Lower leg skin (tissue), 4 donors: ENCODE measurements around the gene SIGLECL1. TPM values are rescaled to one million over a fixed set of nuclear protein-coding genes. Genes with fewer than 3 reads are reported as not detected.
A peak's percentile ranks its signal among the peaks of the same experiment; 100 is the strongest.
"Not testable (repeated sequence)": the region's sequence is repeated elsewhere in the genome, so short reads cannot be mapped to it uniquely, and the experiment has no call there.

ENCODE experiments used
- DNase-seq, 2 donors: peaks; one replicate each; pipeline ENCODE4 v3.0.0-alpha.2; 2019; ENCODE audit warnings: low spot score in 2 of 2
- H3K4me3 ChIP-seq: fragments of 200-600 bp; sonication (generic); 2 replicates; pipeline ENCODE4 v1.5.1; 2017; ENCODE audit warnings: mild to moderate bottlenecking, low read depth; ENCODE audit not compliant: poor library complexity, severe bottlenecking
- POLR2A ChIP-seq, 2 donors: fragments of 450-650 bp; IDR thresholded peaks; one replicate each; pipeline ENCODE4 v1.6.1; 2016 to 2017; ENCODE audit warnings: antibody characterized with exemption in 2 of 2, mild to moderate bottlenecking in 1 of 2, moderate library complexity in 1 of 2
- WGBS, 2 donors: methylation state at CpG; one replicate each; pipeline ENCODE4 v1.1.5; 2018; 5-methylcytosine and 5-hydroxymethylcytosine counted together
- intact Hi-C: fragments of 100-400 bp; cut with DNase I; formaldehyde crosslinking; loops from one replicate; pipeline ENCODE4 v1.15.0; 2023; ENCODE audit warnings: low total_unique reads
- total RNA-seq, 4 donors: library from RNA; depleted of rRNA; stranded (reverse); fragments of >200 nt; gene quantifications; one replicate each; pipeline ENCODE4 v1.1.0, GENCODE V29; 2016
- TF ChIP-seq, protein P1 (sequence below), 3 donors: fragments of 450-650 bp; IDR thresholded peaks; one replicate each; pipeline ENCODE4 v1.5.1; 2016; ENCODE audit warnings: antibody characterized with exemption in 3 of 3, mild to moderate bottlenecking in 3 of 3, moderate library complexity in 2 of 3

Gene SIGLECL1
- total RNA-seq, 4 donors from 2014 or later = not detected

DNA sequence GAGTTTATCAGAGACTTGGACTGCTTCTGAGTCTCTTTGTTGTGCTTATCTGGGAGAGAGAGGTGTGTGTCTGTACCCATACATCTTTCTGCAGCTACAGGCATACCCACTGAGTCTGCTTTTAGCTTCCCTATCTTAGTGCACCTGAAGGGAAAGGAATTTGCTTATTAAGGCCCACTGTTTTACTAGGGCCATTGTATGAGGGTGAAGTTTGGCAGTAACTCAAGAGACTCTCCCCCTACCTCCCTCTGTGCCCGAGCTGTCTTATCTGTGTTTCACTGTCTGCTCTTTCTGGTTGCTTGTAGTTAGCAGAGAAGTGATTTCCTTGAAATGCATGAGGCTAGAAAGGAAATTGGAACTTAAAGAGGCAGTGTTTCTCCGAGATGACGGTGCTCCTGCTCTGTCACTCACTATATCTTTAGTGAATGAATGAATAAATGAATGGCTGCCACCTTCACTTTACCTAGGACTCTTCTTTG lies 26.7 kb upstream of the SIGLECL1 start:
- DNase-seq = no peak
- WGBS, 2 donors = 63 to 68% methylated on average over 3 of the region's 3 CpGs

DNA sequence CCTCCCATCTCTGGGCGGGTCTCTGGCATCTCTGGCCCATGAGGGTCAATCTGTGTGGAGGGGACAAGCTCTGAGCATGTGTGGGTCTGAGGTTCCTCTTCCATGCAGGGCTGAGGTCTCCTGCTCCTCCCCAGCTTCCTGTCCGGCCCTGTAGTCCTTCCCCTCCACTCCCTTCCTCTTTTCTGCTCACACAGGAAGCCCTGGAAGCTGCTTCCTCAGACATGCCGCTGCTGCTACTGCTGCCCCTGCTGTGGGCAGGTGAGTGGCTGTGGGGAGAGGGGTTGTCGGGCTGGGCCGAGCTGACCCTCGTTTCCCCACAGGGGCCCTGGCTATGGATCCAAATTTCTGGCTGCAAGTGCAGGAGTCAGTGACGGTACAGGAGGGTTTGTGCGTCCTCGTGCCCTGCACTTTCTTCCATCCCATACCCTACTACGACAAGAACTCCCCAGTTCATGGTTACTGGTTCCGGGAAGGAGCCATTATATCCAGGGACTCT lies 25.9 kb upstream of the SIGLECL1 start, which contains the start of gene CD33:
Gene CD33 (plus strand): TSS at position 183 of the 496 bp plus-strand sequence. CDS start 39 bp downstream, at position 222.
- intact Hi-C loops = not testable (repeated sequence)
- H3K4me3 ChIP-seq = peak within 1 kb of the TSS; percentile 19
- DNase-seq = peak in 1 of 2 donors; percentile 17
- WGBS, 2 donors = 64 to 68% methylated on average over 11 of the region's 11 CpGs

More for the DNA sequence above, 26.7 kb upstream of the SIGLECL1 start:
- H3K4me3 ChIP-seq = no peak overlapping the region
- TF ChIP-seq POLR2A (IDR thresholded peaks at IDR 0.05) = no peak
- TF ChIP-seq, protein P1, sequence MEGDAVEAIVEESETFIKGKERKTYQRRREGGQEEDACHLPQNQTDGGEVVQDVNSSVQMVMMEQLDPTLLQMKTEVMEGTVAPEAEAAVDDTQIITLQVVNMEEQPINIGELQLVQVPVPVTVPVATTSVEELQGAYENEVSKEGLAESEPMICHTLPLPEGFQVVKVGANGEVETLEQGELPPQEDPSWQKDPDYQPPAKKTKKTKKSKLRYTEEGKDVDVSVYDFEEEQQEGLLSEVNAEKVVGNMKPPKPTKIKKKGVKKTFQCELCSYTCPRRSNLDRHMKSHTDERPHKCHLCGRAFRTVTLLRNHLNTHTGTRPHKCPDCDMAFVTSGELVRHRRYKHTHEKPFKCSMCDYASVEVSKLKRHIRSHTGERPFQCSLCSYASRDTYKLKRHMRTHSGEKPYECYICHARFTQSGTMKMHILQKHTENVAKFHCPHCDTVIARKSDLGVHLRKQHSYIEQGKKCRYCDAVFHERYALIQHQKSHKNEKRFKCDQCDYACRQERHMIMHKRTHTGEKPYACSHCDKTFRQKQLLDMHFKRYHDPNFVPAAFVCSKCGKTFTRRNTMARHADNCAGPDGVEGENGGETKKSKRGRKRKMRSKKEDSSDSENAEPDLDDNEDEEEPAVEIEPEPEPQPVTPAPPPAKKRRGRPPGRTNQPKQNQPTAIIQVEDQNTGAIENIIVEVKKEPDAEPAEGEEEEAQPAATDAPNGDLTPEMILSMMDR (IDR thresholded peaks at IDR 0.05) = no peak
- intact Hi-C loops = no loop called here

DNA sequence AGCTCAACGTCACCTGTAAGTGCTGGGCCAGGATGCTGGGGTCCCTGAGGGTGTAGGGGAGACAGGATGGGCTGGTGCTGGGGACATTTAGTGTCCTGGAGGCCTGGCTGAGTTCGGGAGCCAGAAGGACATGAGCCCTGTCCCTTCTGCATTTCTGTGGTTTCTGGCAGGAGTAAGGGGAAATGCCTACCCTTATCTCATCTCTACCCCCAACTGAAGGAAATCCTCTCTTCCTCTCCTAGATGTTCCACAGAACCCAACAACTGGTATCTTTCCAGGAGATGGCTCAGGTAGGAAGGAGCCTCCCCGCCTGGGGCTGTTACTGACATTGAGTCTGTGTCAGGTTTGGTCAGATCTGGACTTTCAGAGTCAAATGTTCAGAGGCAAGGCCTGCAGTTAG lies 24.8 kb upstream of the SIGLECL1 start:
- no peak for DNase-seq
- no peak overlapping the region for H3K4me3 ChIP-seq
- 45 to 62% methylated on average over 3 of the region's 3 CpGs for WGBS, 2 donors
- intact Hi-C loops = no loop called here
- TF ChIP-seq POLR2A (IDR thresholded peaks at IDR 0.05) = no peak
- TF ChIP-seq, protein P1 (IDR thresholded peaks at IDR 0.05) = no peak

- 52 to 59% methylated on average over 2 of the region's 2 CpGs for whole genome bisulfite sequencing, 2 donors
- TF ChIP-seq POLR2A (IDR thresholded peaks at IDR 0.05) = no peak
- TF ChIP-seq, protein P1 (IDR thresholded peaks at IDR 0.05) = no peak
- intact Hi-C loops = no loop called here
- DNase-seq = no peak
- no peak overlapping the region for H3K4me3 ChIP-seq
Observed at GRCh38 chr19:51227326-51227725, 23.6 kb upstream of the SIGLECL1 start.

DNA sequence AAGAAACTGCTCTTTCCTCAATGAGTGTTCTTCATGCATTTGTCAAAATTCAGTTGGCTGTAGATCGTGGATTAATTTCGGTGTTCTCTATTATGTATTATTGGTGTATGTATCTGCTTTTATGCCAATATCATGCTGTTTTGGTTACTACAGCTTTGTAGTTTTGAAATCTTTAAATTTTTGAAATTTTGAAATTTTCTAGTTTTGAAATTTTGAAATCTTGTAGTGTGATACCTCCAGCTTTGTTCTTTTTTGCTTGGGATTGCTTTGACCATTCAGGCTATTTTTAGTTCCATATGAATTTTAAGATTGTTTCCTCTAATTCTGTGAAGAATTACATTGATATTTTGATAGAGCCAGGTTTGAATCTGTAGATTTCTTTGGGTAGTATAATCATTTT lies 22.9 kb upstream of the SIGLECL1 start:
- intact Hi-C loops = no loop called here
- no peak for DNase-seq
- TF ChIP-seq POLR2A (IDR thresholded peaks at IDR 0.05) = no peak
- TF ChIP-seq, protein P1 (IDR thresholded peaks at IDR 0.05) = no peak
- H3K4me3 ChIP-seq = no peak overlapping the region
- 90 to 93% methylated on average over 2 of the region's 2 CpGs for WGBS, 2 donors

DNA sequence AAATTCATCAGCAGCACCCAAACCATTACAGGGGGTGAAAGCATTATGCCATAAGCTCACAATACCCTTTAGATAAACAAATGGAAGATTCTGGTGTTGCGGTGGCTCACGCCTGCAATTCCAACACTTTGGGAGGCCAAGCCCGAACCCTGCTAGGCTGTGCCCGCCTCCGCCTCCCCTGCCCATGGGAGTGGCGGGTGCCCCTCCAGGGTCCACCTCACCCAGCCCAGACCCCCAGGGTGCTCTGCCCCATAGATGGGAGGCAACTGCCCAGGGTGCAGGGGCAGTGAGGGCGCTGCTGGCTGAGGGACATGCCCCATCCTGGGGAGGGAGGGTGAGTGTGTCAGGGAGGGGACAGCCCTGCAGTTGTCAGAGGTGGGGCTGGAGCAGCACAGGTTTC lies 10.0 kb upstream of the SIGLECL1 start:
- H3K4me3 ChIP-seq = no peak overlapping the region
- intact Hi-C loops = no loop called here
- no peak for DNase-seq
- WGBS, 2 donors = 87 to 88% methylated on average over 7 of the region's 7 CpGs
- TF ChIP-seq, protein P1 (IDR thresholded peaks at IDR 0.05) = no peak
- no peak for TF ChIP-seq POLR2A (IDR thresholded peaks at IDR 0.05)
